Smooth muscle cell (in vitro differentiated cells): ENCODE data around the gene CTNNBIP1. TPM values are rescaled to one million over a fixed set of nuclear protein-coding genes. Genes with fewer than 3 reads are reported as not detected.

Experiments used
- DNase-seq: peaks from one replicate; lab custom pipeline; 2025; ENCODE audit not compliant: unreplicated experiment; lab: John Stamatoyannopoulos, UW
- H2AFZ ChIP-seq: fragments of 200-600 bp; sonication (generic); 2 replicates; pipeline ENCODE4 v1.6.0; 2016; ENCODE audit warnings: antibody characterized with exemption, low read depth, mild to moderate bottlenecking
- H3F3A ChIP-seq: fragments of 200-600 bp; sonication (generic); 2 replicates; pipeline ENCODE4 v1.6.0; 2017; ENCODE audit warnings: antibody characterized with exemption, low read depth
- H3K27ac ChIP-seq: fragments of 200-600 bp; sonication (generic); 2 replicates; pipeline ENCODE4 v1.5.1; 2016; ENCODE audit warnings: low read depth, mild to moderate bottlenecking
- H3K27me3 ChIP-seq: fragments of 200-600 bp; sonication (generic); 2 replicates; pipeline ENCODE4 v1.6.1; 2016; ENCODE audit warnings: low read depth, mild to moderate bottlenecking
- H3K36me3 ChIP-seq: fragments of 200-600 bp; sonication (generic); 2 replicates; pipeline ENCODE4 v1.5.1; 2016; ENCODE audit warnings: low read depth
- H3K4me1 ChIP-seq: fragments of 200-600 bp; sonication (generic); 2 replicates; pipeline ENCODE4 v1.5.1; 2016; ENCODE audit warnings: low read depth
- H3K4me2 ChIP-seq: fragments of 200-600 bp; sonication (generic); 2 replicates; pipeline ENCODE4 v1.6.0; 2016; ENCODE audit warnings: mild to moderate bottlenecking
- H3K4me3 ChIP-seq: fragments of 200-600 bp; sonication (generic); 2 replicates; pipeline ENCODE4 v1.5.1; 2016; ENCODE audit warnings: mild to moderate bottlenecking
- H3K79me2 ChIP-seq: fragments of 200-600 bp; sonication (generic); 2 replicates; pipeline ENCODE4 v1.6.0; 2016; ENCODE audit warnings: low read depth, mild to moderate bottlenecking
- H3K9ac ChIP-seq: fragments of 200-600 bp; sonication (generic); 2 replicates; pipeline ENCODE4 v1.6.0; 2016; ENCODE audit warnings: low read depth
- H3K9me3 ChIP-seq: fragments of 200-600 bp; sonication (generic); replicated peaks from 2 replicates; pipeline ENCODE4 v1.5.1; 2016; ENCODE audit warnings: low read depth
- H4K20me1 ChIP-seq: fragments of 200-600 bp; sonication (generic); 2 replicates; pipeline ENCODE4 v1.6.0; 2016; ENCODE audit warnings: low read depth
- CTCF ChIP-seq: fragments of 200-600 bp; sonication (generic); IDR thresholded peaks from 2 replicates; pipeline ENCODE4 v1.5.1; 2017; ENCODE audit warnings: borderline replicate concordance, mild to moderate bottlenecking, antibody characterized with exemption; ENCODE audit not compliant: insufficient read depth, poor library complexity, severe bottlenecking
- WGBS: methylation state at CpG from one replicate; pipeline ENCODE4 v1.1.7; 2016; ENCODE audit warnings: low lambda C conversion rate; 5-methylcytosine and 5-hydroxymethylcytosine counted together
- polyA plus RNA-seq: library from polyadenylated mRNA; unstranded; fragments of >200 nt; fragmentation: Nextera tagmentation; extraction: Ambion mirVana; gene quantifications from 2 replicates; pipeline ENCODE4 v1.2.1, GENCODE V29; 2016
- total RNA-seq: library from RNA; depleted of rRNA; stranded (reverse); fragments of >200 nt; gene quantifications from 2 replicates; pipeline ENCODE4 v1.2.3, GENCODE V29; 2014

The CTNNBIP1 gene
- total and polyA plus RNA-seq, 2 experiments from 2014 or later, result 27.7 to 55.1 TPM

- H2AFZ ChIP-seq, result no peak overlapping the region
- no peak for TF ChIP-seq CTCF
- H3K27me3 ChIP-seq, result no peaks in the 10 kb centered on the region
- WGBS, result 86% methylated on average over 11 of the region's 11 CpGs
- no peaks in the 10 kb centered on the region for H3K36me3 ChIP-seq
- no peak for DNase-seq
- H3F3A ChIP-seq, result no peaks in the 10 kb centered on the region
- H3K4me3 ChIP-seq, result no peak overlapping the region
- no peak overlapping the region for H3K27ac ChIP-seq
- no peak overlapping the region for H3K4me2 ChIP-seq
- no peak overlapping the region for H3K9ac ChIP-seq
- peaks cover 7% of the 10 kb centered on the region for H3K4me1 ChIP-seq
- H3K79me2 ChIP-seq, result no peaks in the 10 kb centered on the region
- no peaks in the 10 kb centered on the region for H3K9me3 ChIP-seq
- H4K20me1 ChIP-seq, result no peaks in the 10 kb centered on the region
Measured at GRCh38 chr1:9872430-9873165, 37.5 kb downstream of the CTNNBIP1 start.

- H3K4me2 ChIP-seq, result no peak overlapping the region
- H3K4me3 ChIP-seq, result no peak overlapping the region
- H2AFZ ChIP-seq, result no peak overlapping the region
- H3K4me1 ChIP-seq, result peaks cover 7% of the 10 kb centered on the region
- peaks cover 5% of the 10 kb centered on the region for H4K20me1 ChIP-seq
- H3K36me3 ChIP-seq, result no peaks in the 10 kb centered on the region
- no peaks in the 10 kb centered on the region for H3F3A ChIP-seq
- H3K27me3 ChIP-seq, result no peaks in the 10 kb centered on the region
- no peak for DNase-seq
- no peak overlapping the region for H3K27ac ChIP-seq
- WGBS, result 88% methylated on average over 20 of the region's 20 CpGs
- H3K79me2 ChIP-seq, result no peaks in the 10 kb centered on the region
- TF ChIP-seq CTCF, result no peak
- H3K9ac ChIP-seq, result no peak overlapping the region
- no peaks in the 10 kb centered on the region for H3K9me3 ChIP-seq
Measured at GRCh38 chr1:9871707-9872425, 38.2 kb downstream of the CTNNBIP1 start.

GRCh38 chr1:9871021-9871420, 39.0 kb downstream of the CTNNBIP1 start:
- Histone ChIP-seq H4K20me1 (peaks cover 7% of the 10 kb centered on the region), H3K9ac (no peak overlapping the region), H3K27me3 (no peaks in the 10 kb centered on the region), H3K4me2 (no peak overlapping the region), H3K4me3 (no peak overlapping the region), H3K36me3 (no peaks in the 10 kb centered on the region), H2AFZ (no peak overlapping the region), H3F3A (no peaks in the 10 kb centered on the region), H3K4me1 (peaks cover 7% of the 10 kb centered on the region), H3K9me3 (no peaks in the 10 kb centered on the region), H3K27ac (no peak overlapping the region), H3K79me2 (no peaks in the 10 kb centered on the region)
- WGBS, result 96% methylated on average over 9 of the region's 9 CpGs
- no peak for TF ChIP-seq CTCF
- no peak for DNase-seq

GRCh38 chr1:9870572-9870971, 39.5 kb downstream of the CTNNBIP1 start:
- no peaks in the 10 kb centered on the region for H3K27me3 ChIP-seq
- TF ChIP-seq CTCF, result no peak
- H3K4me1 ChIP-seq, result peaks cover 6% of the 10 kb centered on the region
- H3K36me3 ChIP-seq, result no peaks in the 10 kb centered on the region
- H3K4me2 ChIP-seq, result no peak overlapping the region
- no peak for DNase-seq
- H3K27ac ChIP-seq, result no peak overlapping the region
- WGBS, result 91% methylated on average over 4 of the region's 4 CpGs
- H3K4me3 ChIP-seq, result no peak overlapping the region
- H2AFZ ChIP-seq, result no peak overlapping the region
- no peaks in the 10 kb centered on the region for H3F3A ChIP-seq
- no peak overlapping the region for H3K9ac ChIP-seq
- H3K9me3 ChIP-seq, result no peaks in the 10 kb centered on the region
- no peaks in the 10 kb centered on the region for H3K79me2 ChIP-seq
- peaks cover 7% of the 10 kb centered on the region for H4K20me1 ChIP-seq
